ENCODE data around the gene UNKL.

Gene UNKL

GRCh38 chr16:1323296-1324239, 90.9 kb downstream of the UNKL start:
- no peak for DNase-seq (ENCODE audit: low spot score)

GRCh38 chr16:1322407-1322806, 92.1 kb downstream of the UNKL start:
- DNase-seq (ENCODE audit: low spot score) = no peak

- no peak for DNase-seq (ENCODE audit: low spot score)
These were observed 93.8 kb downstream of the UNKL start for GRCh38 chr16:1320658-1321240.

- no peak for DNase-seq (ENCODE audit: low spot score)
These were observed 94.4 kb downstream of the UNKL start for GRCh38 chr16:1320097-1320496.

GRCh38 chr16:1319041-1319440, 95.5 kb downstream of the UNKL start:
- no peak for DNase-seq (ENCODE audit: low spot score)

- DNase-seq (ENCODE audit: low spot score) = no peak
These were observed 96.3 kb downstream of the UNKL start for GRCh38 chr16:1318268-1318545.

GRCh38 chr16:1317479-1318267, 96.8 kb downstream of the UNKL start:
- no peak for DNase-seq (ENCODE audit: low spot score)

- DNase-seq (ENCODE audit: low spot score) = no peak
These were observed 98.5 kb downstream of the UNKL start for GRCh38 chr16:1316033-1316405.

GRCh38 chr16:1315081-1316032, 99.1 kb downstream of the UNKL start:
- DNase-seq (ENCODE audit: low spot score) = no peak

- no peak for DNase-seq (ENCODE audit: low spot score)
These were observed 100.0 kb downstream of the UNKL start for GRCh38 chr16:1314399-1315068.

- no peak for DNase-seq (ENCODE audit: low spot score)
These were observed 100.7 kb downstream of the UNKL start for GRCh38 chr16:1313721-1314369.

Data from kidney capillary endothelial cell (primary cell).